Measurements from ENCODE around the gene PARVA.

Gene PARVA

GRCh38 chr11:12567746-12568460, 190.5 kb downstream of the PARVA start:
- DNase-seq, result no peak

- DNase-seq, result no peak
Measured at GRCh38 chr11:12569499-12570425, 192.4 kb downstream of the PARVA start.

GRCh38 chr11:12573707-12574485, 196.5 kb downstream of the PARVA start:
- no peak for DNase-seq

GRCh38 chr11:12577725-12578644, 200.6 kb downstream of the PARVA start:
- DNase-seq, result peak; percentile 58

- no peak for DNase-seq
Measured at GRCh38 chr11:12581416-12581815, 204.0 kb downstream of the PARVA start.

GRCh38 chr11:12581923-12582322, 204.6 kb downstream of the PARVA start:
- peak; percentile 25 for DNase-seq

Measured in hematopoietic multipotent progenitor cell treated with erythropoietin and hydrocortisone succinate and interleukin-3 and kit ligand, for 8 days (in vitro differentiated cells).